Right lobe of liver (tissue), 6 donors: Measurements from ENCODE around the gene HSP90B1. TPM values are rescaled to one million over a fixed set of nuclear protein-coding genes. Genes with fewer than 3 reads are reported as not detected.

Experiments used
- ATAC-seq, 4 donors: fragments of 200-7000 bp; cut with Tn5 transposase; one replicate each; pipeline ENCODE4 v1.9.1; 2020; ENCODE audit warnings: mild to moderate bottlenecking in 4 of 4, moderate library complexity in 4 of 4
- DNase-seq, 3 donors: peaks; one replicate each; pipeline ENCODE4 v3.0.0-alpha.2; 2020
- H3K27ac ChIP-seq, 3 donors: fragments of 200-600 bp; one replicate each; pipeline ENCODE4 v1.8.0; 2022
- H3K27me3 ChIP-seq, 2 donors: fragments of 200-600 bp; one replicate each; pipeline ENCODE4 v1.8.0; 2022
- H3K36me3 ChIP-seq, 4 donors: fragments of 200-600 bp; sonication (generic) in 1 of 4; one replicate each; pipeline versions ENCODE4 v1.5.1 to v1.8.0; 2017 to 2022; ENCODE audit warnings: control low read depth in 1 of 4
- H3K4me1 ChIP-seq, 4 donors: fragments of 200-600 bp; sonication (generic) in 1 of 4; one replicate each; pipeline versions ENCODE4 v1.5.1 to v1.8.0; 2017 to 2022; ENCODE audit warnings: control low read depth in 1 of 4
- H3K4me3 ChIP-seq, 3 donors: fragments of 200-600 bp; one replicate each; pipeline ENCODE4 v1.8.0; 2022
- H3K9me3 ChIP-seq, 4 donors: fragments of 200-600 bp; sonication (generic) in 1 of 4; one replicate each; pipeline versions ENCODE4 v1.5.1 to v1.8.0; 2017 to 2022; ENCODE audit warnings: control low read depth in 1 of 4
- CTCF ChIP-seq, 4 donors: fragments of 200-600 bp in 3 of 4; fragments of 450-650 bp in 1 of 4; IDR thresholded peaks; one replicate each; pipeline versions ENCODE4 v1.5.1 to v1.8.0; 2016 to 2022; ENCODE audit warnings: antibody characterized with exemption in 4 of 4, mild to moderate bottlenecking in 2 of 4
- POLR2A ChIP-seq: fragments of 450-650 bp; IDR thresholded peaks from one replicate; pipeline ENCODE4 v1.6.1; 2017; ENCODE audit warnings: antibody characterized with exemption, mild to moderate bottlenecking
- WGBS: methylation state at CpG from one replicate; pipeline ENCODE4 v1.1.6; 2018; ENCODE audit warnings: low coverage, low lambda C conversion rate; ENCODE audit not compliant: insufficient coverage; ENCODE audit errors: missing lambda C conversion rate; 5-methylcytosine and 5-hydroxymethylcytosine counted together
- intact Hi-C, 2 donors: fragments of 100-400 bp; cut with DNase I; formaldehyde crosslinking; loops; one replicate each; pipeline versions ENCODE4 v1.11.2 to v1.14.1; 2022
- total RNA-seq, 6 experiments: library from RNA; depleted of rRNA in 2 of 6; stranded (reverse); fragments of >200 nt in 2 of 6; fragmentation: NEBNext Ultra II Directional in 3 of 6; extraction: Animal tissue kit (Norgen Biotek cat#: 25700) in 3 of 6; gene quantifications; one replicate each; pipeline versions ENCODE4 v1.1.0 to v1.2.4, GENCODE V29; 2016 to 2023
- donor health status: DM: no; HTN: yes; CAD: no.
- donor health status: DM: no; HTN: no; CAD: no.
- donor health status: DM: no; HTN: no; CAD: no.
- donor health status: DM: no; HTN: yes; CAD: no.
- donor health status: DM: no; HTN: yes; CAD: no.

Gene HSP90B1
- total RNA-seq, 6 experiments from 2014 or later, result 472 to 1,038 (median 633) TPM

- H3K27me3 ChIP-seq, result no peaks in the 10 kb centered on the region
- H3K4me3 ChIP-seq, result no peak overlapping the region
- no peak for TF ChIP-seq CTCF (IDR thresholded peaks at IDR 0.05)
- TF ChIP-seq POLR2A, result no peak
- no peak overlapping the region for H3K27ac ChIP-seq
- DNase-seq (no peak), ATAC-seq (no peak)
- 86% methylated on average over 1 of the region's 2 CpGs for WGBS
- intact Hi-C loops, result no loop called here
- H3K9me3 ChIP-seq, result no peaks in the 10 kb centered on the region
- peaks cover 0 to 30% (median 7%) of the 10 kb centered on the region in 4 donors for H3K36me3 ChIP-seq
- H3K4me1 ChIP-seq, result peaks cover 0 to under 1% (median 0%) of the 10 kb centered on the region in 4 donors
Measured at GRCh38 chr12:103975368-103975767, 45.2 kb downstream of the HSP90B1 start.

- 78% methylated on average over 4 of the region's 4 CpGs for WGBS
- H3K27me3 ChIP-seq, result no peaks in the 10 kb centered on the region
- no peak overlapping the region for H3K27ac ChIP-seq
- no peak for DNase-seq
- TF ChIP-seq POLR2A, result no peak
- no peak for TF ChIP-seq CTCF (IDR thresholded peaks at IDR 0.05)
- H3K4me3 ChIP-seq, result no peak overlapping the region
- ATAC-seq, result no peak
- H3K36me3 ChIP-seq, result peaks cover 0 to 55% (median 12%) of the 10 kb centered on the region in 4 donors
- H3K9me3 ChIP-seq, result no peaks in the 10 kb centered on the region
- intact Hi-C loops, result no loop called here
- H3K4me1 ChIP-seq, result no peaks in the 10 kb centered on the region
Measured at GRCh38 chr12:103978384-103978982, 48.3 kb downstream of the HSP90B1 start.

GRCh38 chr12:103986829-103987228, 56.6 kb downstream of the HSP90B1 start:
- H3K36me3 ChIP-seq, result peaks cover 0 to 65% (median 32%) of the 10 kb centered on the region in 4 donors
- ATAC-seq, result no peak

GRCh38 chr12:103994235-103994634, 64.0 kb downstream of the HSP90B1 start:
- WGBS, result 73% methylated on average over 2 of the region's 4 CpGs
- Histone ChIP-seq H3K27ac (no peak overlapping the region), H3K4me3 (no peak overlapping the region), H3K27me3 (no peaks in the 10 kb centered on the region), H3K36me3 (peaks cover 0 to 6% (median 2%) of the 10 kb centered on the region in 4 donors), H3K9me3 (no peaks in the 10 kb centered on the region), H3K4me1 (no peaks in the 10 kb centered on the region)
- ATAC-seq, result no peak
- DNase-seq, result no peak
- intact Hi-C loops, result no loop called here
- no peak for TF ChIP-seq POLR2A
- no peak for TF ChIP-seq CTCF (IDR thresholded peaks at IDR 0.05)

More at GRCh38 chr12:103986829-103987228, 56.6 kb downstream of the HSP90B1 start:
- no peaks in the 10 kb centered on the region for H3K9me3 ChIP-seq
- no peaks in the 10 kb centered on the region for H3K4me1 ChIP-seq
- H3K27me3 ChIP-seq, result no peaks in the 10 kb centered on the region
- 93% methylated on average over 1 of the region's 2 CpGs for WGBS
- no peak overlapping the region for H3K27ac ChIP-seq
- intact Hi-C loops, result no loop called here
- DNase-seq, result no peak
- TF ChIP-seq POLR2A (no peak), CTCF (IDR thresholded peaks at IDR 0.05) (no peak)
- no peak overlapping the region for H3K4me3 ChIP-seq
